Upper lobe of left lung (tissue), 4 donors: ENCODE results near the gene OR2B6.
"Not testable (repeated sequence)": the region's sequence is repeated elsewhere in the genome, so short reads cannot be mapped to it uniquely, and the experiment has no call there.

Experiments
- POLR2A ChIP-seq, 4 donors: fragments of 450-650 bp; IDR thresholded peaks; one replicate each; pipeline ENCODE4 v1.5.1; 2016 to 2017; ENCODE audit warnings: antibody characterized with exemption in 4 of 4, mild to moderate bottlenecking in 2 of 4
- POLR2AphosphoS5 ChIP-seq, 2 donors: sonication (generic); formaldehyde crosslinking; IDR thresholded peaks; one replicate each; pipeline ENCODE4 v1.5.1; 2017; ENCODE audit warnings: antibody characterized with exemption in 2 of 2

DNA sequence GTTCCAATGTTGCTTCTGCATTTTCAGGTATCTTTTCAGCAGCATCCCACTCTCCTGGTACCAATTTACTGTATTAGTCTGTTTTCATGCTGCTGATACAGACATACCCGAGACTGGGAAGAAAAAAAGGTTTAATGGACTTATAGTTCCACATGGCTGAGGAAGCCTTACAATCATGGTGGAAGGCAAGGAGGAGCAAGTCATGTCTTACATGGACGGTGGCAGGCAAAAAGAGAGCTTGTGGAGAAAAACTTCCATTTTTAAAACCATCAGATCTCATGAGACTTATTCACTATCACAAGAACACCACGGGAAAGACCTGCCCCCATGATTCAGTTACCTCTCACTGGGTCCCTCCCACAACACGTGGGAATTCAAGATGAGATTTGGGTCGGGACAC is 27.1 kb upstream of the OR2B6 start:
- not testable (repeated sequence) for TF ChIP-seq POLR2AphosphoS5, POLR2A (IDR thresholded peaks at IDR 0.05)
